Osteoblast (primary cell): Measurements from ENCODE around the gene ZBTB11. TPM values are rescaled to one million over a fixed set of nuclear protein-coding genes. Genes with fewer than 3 reads are reported as not detected.

Source experiments
- DNase-seq: peaks from one replicate; pipeline ENCODE4 v3.0.0; 2011; ENCODE audit warnings: low spot score, mixed read lengths; ENCODE audit not compliant: insufficient read length; ENCODE audit errors: missing footprints
- H2AFZ ChIP-seq: 2 replicates; pipeline ENCODE4 v1.6.0; 2011; ENCODE audit warnings: mild to moderate bottlenecking, low read length
- H3K27ac ChIP-seq: 2 replicates; pipeline ENCODE4 v1.5.1; 2011; ENCODE audit warnings: mild to moderate bottlenecking, low read depth, low read length, moderate library complexity
- H3K27me3 ChIP-seq: 2 replicates; pipeline ENCODE4 v1.6.0; 2012; ENCODE audit warnings: mild to moderate bottlenecking, control low read depth, inconsistent platforms, low read length, moderate library complexity; ENCODE audit not compliant: insufficient read depth
- H3K36me3 ChIP-seq: 2 replicates; pipeline ENCODE4 v1.5.1; 2011; ENCODE audit warnings: mild to moderate bottlenecking, low read length, control low read depth, moderate library complexity; ENCODE audit not compliant: insufficient read depth
- H3K4me1 ChIP-seq: 2 replicates; pipeline ENCODE4 v1.5.1; 2011; ENCODE audit warnings: mild to moderate bottlenecking, low read length, control low read depth, moderate library complexity; ENCODE audit not compliant: insufficient read depth
- H3K4me2 ChIP-seq: 2 replicates; pipeline ENCODE4 v1.6.0; 2011; ENCODE audit warnings: mild to moderate bottlenecking, low read length; ENCODE audit not compliant: insufficient read depth
- H3K4me3 ChIP-seq: fragments of 200-600 bp; sonication (generic); 3 replicates; pipeline ENCODE4 v1.5.1; 2012; ENCODE audit warnings: mild to moderate bottlenecking, low read length, inconsistent platforms; ENCODE audit not compliant: insufficient read depth
- H3K79me2 ChIP-seq: 2 replicates; pipeline ENCODE4 v1.6.0; 2012; ENCODE audit warnings: mild to moderate bottlenecking, low read length, control low read depth, inconsistent platforms; ENCODE audit not compliant: insufficient read depth
- H3K9me3 ChIP-seq: 2 replicates; pipeline ENCODE4 v1.5.1; 2011; ENCODE audit warnings: low read depth, low read length, control low read depth
- H4K20me1 ChIP-seq: 2 replicates; pipeline ENCODE4 v1.6.0; 2012; ENCODE audit warnings: mild to moderate bottlenecking, low read length, control low read depth; ENCODE audit not compliant: insufficient read depth
- CTCF ChIP-seq: IDR thresholded peaks from 2 replicates; pipeline ENCODE4 v1.5.1; 2011; ENCODE audit warnings: mild to moderate bottlenecking, low read depth, low read length, moderate library complexity; ENCODE audit errors: extremely low read depth
- total RNA-seq: library from RNA; depleted of rRNA; stranded (reverse); fragments of >200 nt; gene quantifications from 2 replicates; pipeline ENCODE4 v1.2.3, GENCODE V29; 2012

The ZBTB11 gene
- total RNA-seq, 1 donor = 22.8 TPM

- no peak for TF ChIP-seq CTCF
- H3K4me3 ChIP-seq = peak within 1 kb of the TSS; percentile 92
- no peaks in the 10 kb centered on the region for H3K27me3 ChIP-seq
- H3K4me2 ChIP-seq = peak within 1 kb of the TSS; percentile 93
- peak; percentile 89 for DNase-seq
- H3K79me2 ChIP-seq = peaks cover 20% of the 10 kb centered on the region
- no peaks in the 10 kb centered on the region for H3K9me3 ChIP-seq
- H2AFZ ChIP-seq = peak within 1 kb of the TSS; percentile 98
- H3K36me3 ChIP-seq = peaks cover 13% of the 10 kb centered on the region
- H3K27ac ChIP-seq = peak within 1 kb of the TSS; percentile 81
- H4K20me1 ChIP-seq = no peaks in the 10 kb centered on the region
- H3K4me1 ChIP-seq = peaks cover 11% of the 10 kb centered on the region
These were observed 47.6 kb upstream of the ZBTB11 start, which contains the start of gene CEP97 for GRCh38 chr3:101724329-101725193. Gene CEP97, plus strand, starts transcription at chr3:101724614. Its CDS starts 63 bp downstream, at chr3:101724677.

GRCh38 chr3:101722394-101723173 lies 45.7 kb upstream of the ZBTB11 start:
- no peak for TF ChIP-seq CTCF
- no peak overlapping the region for H3K4me3 ChIP-seq
- no peaks in the 10 kb centered on the region for H3K9me3 ChIP-seq
- H4K20me1 ChIP-seq = no peaks in the 10 kb centered on the region
- no peak overlapping the region for H3K27ac ChIP-seq
- DNase-seq = no peak
- peaks cover 20% of the 10 kb centered on the region for H3K79me2 ChIP-seq
- peaks cover 11% of the 10 kb centered on the region for H3K4me1 ChIP-seq
- no peak overlapping the region for H3K4me2 ChIP-seq
- H2AFZ ChIP-seq = peak overlapping the region; percentile 36
- H3K36me3 ChIP-seq = peaks cover 2% of the 10 kb centered on the region
- H3K27me3 ChIP-seq = no peaks in the 10 kb centered on the region

- TF ChIP-seq CTCF = no peak
- H3K36me3 ChIP-seq = no peaks in the 10 kb centered on the region
- H3K4me2 ChIP-seq = no peak overlapping the region
- peaks cover 8% of the 10 kb centered on the region for H3K4me1 ChIP-seq
- no peaks in the 10 kb centered on the region for H4K20me1 ChIP-seq
- H3K79me2 ChIP-seq = peaks cover 14% of the 10 kb centered on the region
- H3K27ac ChIP-seq = no peak overlapping the region
- no peak for DNase-seq
- H2AFZ ChIP-seq = peak overlapping the region; percentile 66
- H3K27me3 ChIP-seq = no peaks in the 10 kb centered on the region
- H3K9me3 ChIP-seq = no peaks in the 10 kb centered on the region
- H3K4me3 ChIP-seq = no peak overlapping the region
These were observed 44.2 kb upstream of the ZBTB11 start for GRCh38 chr3:101720851-101721840.
